GM23338 (cell line): ENCODE data around the gene UBXN1. TPM values are rescaled to one million over a fixed set of nuclear protein-coding genes. Genes with fewer than 3 reads are reported as not detected.
A peak's percentile ranks its signal among the peaks of the same experiment; 100 is the strongest.
"Not testable (repeated sequence)": the region's sequence is repeated elsewhere in the genome, so short reads cannot be mapped to it uniquely, and the experiment has no call there.

Experiments
- ATAC-seq: fragments of 200-7000 bp; cut with Tn5 transposase; 3 replicates; pipeline ENCODE4 v1.9.1; 2020
- DNase-seq: peaks from one replicate; pipeline ENCODE4 v3.0.0-alpha.2; 2015; ENCODE audit warnings: low spot score
- H2AFZ ChIP-seq: fragments of 200-600 bp; sonication (generic); 2 replicates; pipeline ENCODE4 v1.8.0; 2016; ENCODE audit warnings: antibody characterized with exemption, mild to moderate bottlenecking, moderate library complexity
- H3F3A ChIP-seq: fragments of 200-600 bp; sonication (generic); replicated peaks from 2 replicates; pipeline ENCODE4 v1.8.0; 2017; ENCODE audit warnings: antibody characterized with exemption, mixed run types, low read depth
- H3K27ac ChIP-seq: fragments of 200-600 bp; sonication (generic); 2 replicates; pipeline ENCODE4 v1.6.1; 2016; ENCODE audit warnings: low read depth
- H3K27me3 ChIP-seq: fragments of 200-600 bp; sonication (generic); 2 replicates; pipeline ENCODE4 v1.8.0; 2016; ENCODE audit warnings: mild to moderate bottlenecking, mixed run types, moderate library complexity; ENCODE audit not compliant: insufficient read depth
- H3K36me3 ChIP-seq: fragments of 200-600 bp; sonication (generic); 2 replicates; pipeline ENCODE4 v1.8.0; 2016; ENCODE audit warnings: mild to moderate bottlenecking; ENCODE audit not compliant: insufficient read depth
- H3K4me1 ChIP-seq: fragments of 200-600 bp; sonication (generic); 2 replicates; pipeline ENCODE4 v1.8.0; 2016; ENCODE audit warnings: mild to moderate bottlenecking, moderate library complexity; ENCODE audit not compliant: insufficient read depth
- H3K4me2 ChIP-seq: fragments of 200-600 bp; sonication (generic); 2 replicates; pipeline ENCODE4 v1.7.1; 2017; ENCODE audit warnings: mixed run types
- H3K4me3 ChIP-seq: fragments of 200-600 bp; sonication (generic); 2 replicates; pipeline ENCODE4 v1.6.1; 2016; ENCODE audit warnings: mixed run types
- H3K79me2 ChIP-seq: fragments of 200-600 bp; sonication (generic); replicated peaks from 2 replicates; pipeline ENCODE4 v1.8.0; 2017; ENCODE audit warnings: mild to moderate bottlenecking; ENCODE audit not compliant: insufficient read depth
- H3K9me2 ChIP-seq: fragments of 200-600 bp; sonication (generic); 2 replicates; pipeline ENCODE4 v1.8.0; 2017; ENCODE audit not compliant: insufficient read depth
- H4K20me1 ChIP-seq: fragments of 200-600 bp; sonication (generic); replicated peaks from 2 replicates; pipeline ENCODE4 v1.8.0; 2017; ENCODE audit warnings: mild to moderate bottlenecking; ENCODE audit not compliant: insufficient read depth
- H3K27ac Mint-ChIP-seq: 2 replicates; pipeline ENCODE4 v1.8.0; 2020; ENCODE audit warnings: inconsistent platforms, mild to moderate bottlenecking, moderate library complexity, mixed read lengths
- H3K27me3 Mint-ChIP-seq: 3 replicates; pipeline ENCODE4 v1.8.0; 2022; ENCODE audit warnings: low read depth, mild to moderate bottlenecking, moderate library complexity, mixed read lengths, inconsistent platforms; ENCODE audit not compliant: insufficient read depth, poor library complexity
- H3K36me3 Mint-ChIP-seq: 3 replicates; pipeline ENCODE4 v1.8.0; 2021; ENCODE audit warnings: low read depth, mild to moderate bottlenecking, inconsistent platforms, moderate library complexity, mixed read lengths
- H3K4me1 Mint-ChIP-seq: 3 replicates; pipeline ENCODE4 v1.8.0; 2020; ENCODE audit warnings: mild to moderate bottlenecking, inconsistent platforms, mixed read lengths
- H3K4me3 Mint-ChIP-seq: 3 replicates; pipeline ENCODE4 v1.8.0; 2021; ENCODE audit warnings: moderate library complexity, mild to moderate bottlenecking, inconsistent platforms, mixed read lengths
- H3K9me3 Mint-ChIP-seq: 3 replicates; pipeline ENCODE4 v1.8.0; 2020; ENCODE audit warnings: moderate library complexity, mild to moderate bottlenecking, inconsistent platforms, mixed read lengths
- EZH2phosphoT487 ChIP-seq: fragments of 200-600 bp; sonication (generic); IDR thresholded peaks from one replicate; pipeline ENCODE4 v1.8.1; 2018; ENCODE audit warnings: antibody characterized with exemption; ENCODE audit not compliant: unreplicated experiment
- STAT1 ChIP-seq: IDR thresholded peaks from one replicate; pipeline ENCODE4 v1.6.1; 2016; ENCODE audit warnings: antibody characterized with exemption; ENCODE audit not compliant: unreplicated experiment
- polyA plus RNA-seq: library from polyadenylated mRNA; unstranded; fragments of >200 nt; fragmentation: Nextera tagmentation; extraction: Ambion mirVana; gene quantifications from 2 replicates; pipeline ENCODE4 v1.2.1, GENCODE V29; 2016
- total RNA-seq: library from RNA; depleted of rRNA; stranded (reverse); fragments of >200 nt; shearing (Covaris generic); gene quantifications from 2 replicates; pipeline ENCODE4 v1.2.3, GENCODE V29; 2014
- TF ChIP-seq, protein P1 (sequence below), 2 experiments: fragments of 200-600 bp in 1 of 2; sonication (generic) in 1 of 2; conservative IDR thresholded peaks; 2 replicates each; pipeline versions ENCODE4 v1.5.1 to v1.6.1; 2016 to 2017; ENCODE audit warnings: antibody characterized with exemption in 2 of 2, low read depth in 2 of 2, mild to moderate bottlenecking in 2 of 2, moderate library complexity in 1 of 2

Gene UBXN1
- total and polyA plus RNA-seq, 2 experiments from 2014 or later = 126 to 132 TPM

GRCh38 chr11:62694455-62695167 is 15.7 kb upstream of the UBXN1 start:
- H3K9me2 ChIP-seq = no peaks in the 10 kb centered on the region
- H3K79me2 ChIP-seq = no peaks in the 10 kb centered on the region
- no peaks in the 10 kb centered on the region for H3K9me3 Mint-ChIP-seq
- H2AFZ ChIP-seq = no peak overlapping the region
- ATAC-seq (peak; percentile 96), DNase-seq (peak; percentile 94)
- H3K4me1 ChIP-seq = no peaks in the 10 kb centered on the region; the same call in 1 of the 2 replicates
- H3F3A ChIP-seq = peaks cover 5% of the 10 kb centered on the region; the same call in 1 of the 2 replicates
- H3K36me3 ChIP-seq = no peaks in the 10 kb centered on the region; the same call in 1 of the 2 replicates
- peaks cover 44% of the 10 kb centered on the region for H3K36me3 Mint-ChIP-seq
- peaks cover 10% of the 10 kb centered on the region for H3K27me3 Mint-ChIP-seq
- H3K4me1 Mint-ChIP-seq = peaks cover 14% of the 10 kb centered on the region; the same call in 2 of the 3 replicates
- TF ChIP-seq, protein P1, sequence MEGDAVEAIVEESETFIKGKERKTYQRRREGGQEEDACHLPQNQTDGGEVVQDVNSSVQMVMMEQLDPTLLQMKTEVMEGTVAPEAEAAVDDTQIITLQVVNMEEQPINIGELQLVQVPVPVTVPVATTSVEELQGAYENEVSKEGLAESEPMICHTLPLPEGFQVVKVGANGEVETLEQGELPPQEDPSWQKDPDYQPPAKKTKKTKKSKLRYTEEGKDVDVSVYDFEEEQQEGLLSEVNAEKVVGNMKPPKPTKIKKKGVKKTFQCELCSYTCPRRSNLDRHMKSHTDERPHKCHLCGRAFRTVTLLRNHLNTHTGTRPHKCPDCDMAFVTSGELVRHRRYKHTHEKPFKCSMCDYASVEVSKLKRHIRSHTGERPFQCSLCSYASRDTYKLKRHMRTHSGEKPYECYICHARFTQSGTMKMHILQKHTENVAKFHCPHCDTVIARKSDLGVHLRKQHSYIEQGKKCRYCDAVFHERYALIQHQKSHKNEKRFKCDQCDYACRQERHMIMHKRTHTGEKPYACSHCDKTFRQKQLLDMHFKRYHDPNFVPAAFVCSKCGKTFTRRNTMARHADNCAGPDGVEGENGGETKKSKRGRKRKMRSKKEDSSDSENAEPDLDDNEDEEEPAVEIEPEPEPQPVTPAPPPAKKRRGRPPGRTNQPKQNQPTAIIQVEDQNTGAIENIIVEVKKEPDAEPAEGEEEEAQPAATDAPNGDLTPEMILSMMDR (conservative IDR thresholded peaks at IDR 0.05; ENCODE audit: low read depth in 2 of 2) = peak; percentile 91 to 97
- no peak for TF ChIP-seq STAT1
- no peak overlapping the region for H3K4me2 ChIP-seq
- H3K27ac Mint-ChIP-seq = peak overlapping the region; percentile 77
- no peak overlapping the region; the same call in 2 of the 3 replicates for H3K4me3 Mint-ChIP-seq
- H4K20me1 ChIP-seq = no peaks in the 10 kb centered on the region; the same call in 1 of the 2 replicates
- no peak overlapping the region for H3K4me3 ChIP-seq
- peak overlapping the region; percentile 83 for H3K27ac ChIP-seq
- H3K27me3 ChIP-seq = no peaks in the 10 kb centered on the region

DNA sequence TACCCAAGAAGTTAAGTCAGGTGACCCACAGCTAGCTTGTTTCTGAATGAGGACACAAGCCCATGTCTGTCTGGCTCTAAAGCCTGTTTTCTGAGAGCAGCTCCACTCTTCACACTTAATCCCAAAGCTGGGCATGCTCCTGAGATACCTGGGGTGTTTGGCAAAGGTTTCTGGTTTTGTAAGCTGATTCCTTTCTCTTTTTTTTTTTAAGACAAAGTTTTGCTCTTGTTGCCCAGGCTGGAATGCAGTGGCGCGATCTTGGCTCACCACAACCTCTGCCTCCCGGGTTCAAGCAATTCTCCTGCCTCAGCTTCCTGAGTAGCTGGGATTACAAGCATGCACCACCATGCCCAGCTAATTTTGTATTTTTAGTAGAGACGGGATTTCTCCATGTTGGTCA is 14.8 kb upstream of the UBXN1 start:
- not testable (repeated sequence) for H3K4me2 ChIP-seq

DNA sequence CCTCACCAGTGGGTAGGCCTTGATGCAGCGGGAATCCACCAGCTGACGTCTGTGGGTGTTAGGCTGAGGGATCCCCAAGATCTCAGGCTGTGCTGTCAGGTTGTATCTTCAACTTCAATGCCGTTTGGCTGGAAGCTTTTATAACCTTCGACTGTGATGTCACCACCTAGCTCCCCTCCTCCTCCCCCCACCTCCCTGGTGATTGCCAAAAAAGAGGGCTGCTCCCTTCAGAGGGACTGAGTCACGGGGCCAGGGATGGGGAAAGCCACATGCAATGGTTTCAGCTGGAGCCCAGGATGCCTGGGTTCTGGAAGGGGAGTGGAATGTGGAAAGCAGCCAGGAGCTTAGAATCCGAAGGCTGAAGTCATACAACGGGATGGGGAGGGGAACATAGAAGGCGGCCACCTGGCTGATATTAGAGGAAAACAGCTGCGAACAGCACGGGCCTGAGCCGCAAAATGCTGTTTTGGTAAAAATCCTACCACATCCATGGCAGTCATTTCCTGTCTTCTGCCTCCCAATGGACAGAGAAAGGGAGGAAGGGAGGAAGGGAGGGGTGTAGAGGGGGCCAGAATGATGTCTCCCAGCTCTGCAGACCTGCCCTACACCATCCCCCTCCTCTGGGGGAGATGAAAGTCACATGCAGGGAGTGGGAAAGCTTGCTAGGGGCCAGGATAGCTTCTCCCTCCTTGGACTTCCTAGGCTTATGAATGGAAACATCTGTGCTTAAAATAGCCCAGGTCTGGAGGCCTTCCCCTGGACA is 10.7 kb upstream of the UBXN1 start, which contains the start of gene LRRN4CL:
TSS of gene LRRN4CL (minus strand) at position 110 of the 763 bp plus-strand sequence. CDS start 1,022 bp downstream, outside the sequence.
- Histone ChIP-seq H3K79me2 (no peaks in the 10 kb centered on the region), H3K4me2 (peak within 1 kb of the TSS; percentile 82), H3K4me1 (peaks cover 8% of the 10 kb centered on the region), H4K20me1 (no peaks in the 10 kb centered on the region), H3K36me3 (no peaks in the 10 kb centered on the region; the same call in 1 of the 2 replicates), H2AFZ (peak within 1 kb of the TSS; percentile 99), H3K9me2 (no peaks in the 10 kb centered on the region), H3K27ac (no peak within 1 kb of the TSS), H3F3A (peaks cover 13% of the 10 kb centered on the region), H3K4me3 (peak within 1 kb of the TSS; percentile 56), H3K27me3 (peaks cover 20% of the 10 kb centered on the region)
- peak within 1 kb of the TSS; percentile 53 for H3K27ac Mint-ChIP-seq
- peaks cover 15% of the 10 kb centered on the region; the same call in 2 of the 3 replicates for H3K4me1 Mint-ChIP-seq
- peak within 1 kb of the TSS; percentile 7; the same call in 2 of the 3 replicates for H3K4me3 Mint-ChIP-seq
- peaks cover 7% of the 10 kb centered on the region for H3K27me3 Mint-ChIP-seq
- ATAC-seq = no peak
- peaks cover 33% of the 10 kb centered on the region for H3K36me3 Mint-ChIP-seq
- no peak for TF ChIP-seq EZH2phosphoT487
- H3K9me3 Mint-ChIP-seq = no peaks in the 10 kb centered on the region
- DNase-seq = no peak

More for the DNA sequence above, 14.8 kb upstream of the UBXN1 start:
- H3K9me3 Mint-ChIP-seq, H3K9me2 ChIP-seq, H3K27me3 ChIP-seq, H3K4me3 Mint-ChIP-seq, H4K20me1 ChIP-seq, H2AFZ ChIP-seq, H3K27ac ChIP-seq, H3K4me3 ChIP-seq, H3K36me3 ChIP-seq, ATAC-seq, H3K27ac Mint-ChIP-seq, DNase-seq, H3K79me2 ChIP-seq, H3F3A ChIP-seq, H3K4me1 ChIP-seq: not testable (repeated sequence)
- H3K36me3 Mint-ChIP-seq = peaks cover 43% of the 10 kb centered on the region
- H3K27me3 Mint-ChIP-seq = peaks cover 10% of the 10 kb centered on the region
- peaks cover 18% of the 10 kb centered on the region; the same call in 2 of the 3 replicates for H3K4me1 Mint-ChIP-seq
